DMS79 (cell line): ENCODE data around the gene DVL3.
"Not testable (repeated sequence)": the region's sequence is repeated elsewhere in the genome, so short reads cannot be mapped to it uniquely, and the experiment has no call there.

Experiments used
- DNase-seq: peaks from one replicate; lab custom pipeline; 2025; lab: John Stamatoyannopoulos, UW

DVL3 gene

DNA sequence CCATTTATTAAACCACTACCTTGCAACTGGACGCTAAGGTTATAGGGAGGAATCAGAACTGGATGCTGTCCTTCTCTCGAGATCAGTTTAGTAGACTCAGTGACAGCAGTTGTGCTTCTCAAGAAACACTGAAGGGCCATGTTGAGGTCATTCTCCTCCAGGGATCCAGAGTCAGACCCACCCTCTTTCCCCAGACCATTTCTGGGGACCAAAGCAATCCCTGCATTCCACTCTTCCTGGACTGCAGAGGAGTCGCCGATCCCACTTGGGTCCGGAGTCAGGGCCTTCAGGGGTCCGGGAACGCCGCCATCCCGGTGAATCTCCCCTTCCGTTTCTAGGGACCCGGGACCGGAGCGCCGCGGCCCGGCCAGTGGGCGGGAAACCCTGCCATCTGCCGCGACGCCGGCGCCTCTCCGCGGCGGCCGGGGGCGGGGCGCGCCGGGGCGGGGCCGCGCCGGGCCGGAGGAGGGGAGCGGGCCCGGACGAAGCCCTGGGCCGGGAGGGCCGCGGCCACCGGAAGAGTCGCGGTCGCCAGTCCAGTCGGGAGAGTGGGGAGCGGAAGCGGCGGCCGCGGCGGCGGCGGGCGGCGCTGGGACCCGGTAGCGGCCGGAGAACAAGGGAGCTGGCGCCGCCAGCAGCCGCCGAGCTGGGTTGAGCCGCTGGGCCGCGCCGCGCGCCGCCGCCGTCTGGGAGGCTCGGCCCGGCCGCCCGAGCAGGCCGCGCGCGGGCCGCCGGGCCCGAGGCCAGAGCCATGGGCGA lies at the start of gene DVL3:
Gene DVL3 (plus strand): TSS at position 493 of the 759 bp plus-strand sequence. CDS start 259 bp downstream, at position 752.
- DNase-seq: peak; percentile 41

DNA sequence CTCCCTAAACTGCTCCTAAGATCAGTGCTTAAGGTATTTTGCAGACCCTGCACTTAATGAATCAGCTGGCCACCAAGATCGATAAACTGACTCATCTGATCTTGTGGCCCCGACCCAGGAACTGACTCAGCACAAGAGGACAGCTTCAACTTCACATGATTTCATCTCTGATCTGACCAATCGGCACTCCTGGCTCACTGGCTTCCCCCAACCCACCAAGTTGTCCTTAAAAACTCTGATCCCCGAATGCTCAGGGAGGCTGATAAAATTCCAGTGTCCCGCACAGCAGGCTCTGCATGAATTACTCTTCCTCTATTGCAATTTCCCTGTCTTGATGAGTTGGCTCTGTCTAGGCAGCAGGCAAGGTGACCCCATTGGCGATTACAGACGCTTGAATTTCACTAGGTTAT lies 44.9 kb upstream of the DVL3 start:
- no peak for DNase-seq

DNA sequence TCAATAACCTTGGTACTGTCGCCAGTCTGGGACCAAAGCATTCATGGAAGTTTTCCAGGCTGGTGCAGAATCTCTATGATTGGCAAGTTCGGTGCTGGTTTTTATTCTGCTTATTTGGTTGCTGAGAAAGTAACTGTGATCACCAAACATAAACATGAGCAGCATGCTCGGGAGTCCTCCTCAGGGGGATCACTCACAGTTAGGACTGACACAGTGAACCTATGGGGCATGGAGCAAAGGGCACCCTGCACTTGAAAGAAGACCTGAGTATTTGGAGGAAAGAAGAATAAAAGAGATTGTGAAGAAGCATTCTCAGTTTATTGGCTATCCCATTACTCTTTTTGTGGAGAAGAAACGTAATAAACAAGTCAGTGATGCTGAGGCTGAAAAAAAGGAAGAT lies 39.2 kb upstream of the DVL3 start:
- DNase-seq: no peak

DNA sequence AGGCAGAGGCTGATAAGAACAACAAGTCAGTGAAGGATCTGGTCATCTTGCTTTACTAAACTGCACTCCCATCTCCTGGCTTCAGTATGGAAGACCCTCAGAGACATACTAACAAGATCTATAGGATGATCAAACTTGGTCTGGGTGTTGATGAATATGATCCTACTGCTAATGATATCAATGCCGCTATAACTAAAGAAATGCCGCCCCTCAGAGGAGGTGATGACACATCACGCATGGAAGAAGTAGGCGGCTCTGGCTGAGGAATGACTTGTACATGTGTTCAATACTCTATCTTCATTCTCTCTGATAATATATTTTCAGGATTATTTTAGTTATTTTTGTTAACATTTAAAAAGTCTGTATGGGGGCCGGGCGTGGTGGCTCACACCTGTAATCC lies 37.5 kb upstream of the DVL3 start:
- DNase-seq: no peak

DNA sequence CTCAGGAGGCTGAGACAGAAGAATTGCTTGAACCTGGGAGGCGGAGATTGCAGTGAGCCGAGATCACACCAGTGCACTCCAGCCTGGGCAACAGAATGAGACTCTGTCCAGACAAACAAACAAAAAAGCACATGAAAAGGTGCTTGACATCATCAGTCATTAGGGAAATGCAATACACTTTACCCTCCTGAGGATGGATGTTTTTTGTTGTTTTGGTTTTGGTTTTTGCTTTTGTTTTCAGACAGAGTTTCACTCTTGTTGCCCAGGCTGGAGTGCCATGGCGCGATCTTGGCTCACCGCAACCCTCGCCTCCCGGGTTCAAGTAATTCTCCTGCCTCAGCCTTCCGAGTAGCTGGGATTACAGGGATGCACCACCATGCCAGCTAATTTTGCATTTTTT lies 34.1 kb upstream of the DVL3 start:
- DNase-seq: not testable (repeated sequence)

DNA sequence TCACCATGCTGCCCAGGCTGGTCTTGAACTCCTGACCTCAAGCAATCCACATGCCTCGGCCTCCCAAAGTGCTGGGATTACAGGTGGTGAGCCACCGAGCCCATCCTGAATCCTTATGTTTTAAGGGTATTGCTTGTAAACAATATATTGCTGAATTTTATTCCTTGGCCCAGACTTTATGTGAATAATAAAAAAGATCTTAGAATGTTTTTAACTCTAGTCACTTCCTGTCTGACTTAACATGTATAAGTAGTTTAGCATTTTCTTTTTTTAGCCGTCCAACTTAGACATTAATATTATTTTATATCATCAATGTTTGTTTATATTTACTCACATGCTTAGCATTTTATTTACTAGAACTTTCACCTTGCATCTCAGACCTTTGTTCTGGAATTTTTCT lies 29.2 kb upstream of the DVL3 start:
- no peak for DNase-seq

DNA sequence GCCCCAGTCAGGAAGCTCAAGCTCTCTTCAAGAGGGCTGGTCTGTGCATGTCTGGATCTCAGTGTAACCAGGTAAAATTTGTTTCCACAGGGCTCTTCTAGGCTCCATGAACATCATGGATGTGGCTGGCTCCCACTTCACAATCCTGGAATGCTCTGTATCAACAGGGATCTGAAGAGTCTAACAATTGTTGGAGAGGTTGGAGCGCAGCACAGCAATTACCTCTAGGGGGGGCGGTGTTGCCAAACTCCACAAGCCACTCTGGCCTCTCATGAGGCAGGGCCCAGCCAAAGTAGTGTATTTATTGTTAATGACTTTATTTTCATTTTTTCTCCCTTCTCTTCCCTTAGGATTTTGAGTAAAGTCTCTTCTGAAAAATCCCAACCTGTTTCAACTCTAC lies 26.2 kb upstream of the DVL3 start:
- no peak for DNase-seq

DNA sequence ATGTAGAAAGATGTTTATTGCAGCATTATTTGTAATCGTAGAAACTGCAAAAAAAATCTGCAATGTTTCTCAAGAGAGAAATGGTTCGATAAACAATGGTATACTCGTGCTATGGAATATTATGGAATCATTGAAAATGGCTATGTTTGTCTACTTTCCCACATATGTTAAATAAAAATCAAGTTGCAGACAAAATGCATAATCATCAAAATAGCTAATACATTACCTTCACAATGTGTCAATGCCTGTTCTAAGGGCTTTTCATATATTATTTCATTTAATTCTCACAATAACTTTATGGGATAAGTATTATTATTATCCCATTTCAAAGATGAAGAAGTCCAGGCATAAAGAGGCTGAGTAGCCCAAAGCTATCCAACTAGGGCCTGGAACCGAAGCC lies 22.2 kb upstream of the DVL3 start:
- no peak for DNase-seq

DNA sequence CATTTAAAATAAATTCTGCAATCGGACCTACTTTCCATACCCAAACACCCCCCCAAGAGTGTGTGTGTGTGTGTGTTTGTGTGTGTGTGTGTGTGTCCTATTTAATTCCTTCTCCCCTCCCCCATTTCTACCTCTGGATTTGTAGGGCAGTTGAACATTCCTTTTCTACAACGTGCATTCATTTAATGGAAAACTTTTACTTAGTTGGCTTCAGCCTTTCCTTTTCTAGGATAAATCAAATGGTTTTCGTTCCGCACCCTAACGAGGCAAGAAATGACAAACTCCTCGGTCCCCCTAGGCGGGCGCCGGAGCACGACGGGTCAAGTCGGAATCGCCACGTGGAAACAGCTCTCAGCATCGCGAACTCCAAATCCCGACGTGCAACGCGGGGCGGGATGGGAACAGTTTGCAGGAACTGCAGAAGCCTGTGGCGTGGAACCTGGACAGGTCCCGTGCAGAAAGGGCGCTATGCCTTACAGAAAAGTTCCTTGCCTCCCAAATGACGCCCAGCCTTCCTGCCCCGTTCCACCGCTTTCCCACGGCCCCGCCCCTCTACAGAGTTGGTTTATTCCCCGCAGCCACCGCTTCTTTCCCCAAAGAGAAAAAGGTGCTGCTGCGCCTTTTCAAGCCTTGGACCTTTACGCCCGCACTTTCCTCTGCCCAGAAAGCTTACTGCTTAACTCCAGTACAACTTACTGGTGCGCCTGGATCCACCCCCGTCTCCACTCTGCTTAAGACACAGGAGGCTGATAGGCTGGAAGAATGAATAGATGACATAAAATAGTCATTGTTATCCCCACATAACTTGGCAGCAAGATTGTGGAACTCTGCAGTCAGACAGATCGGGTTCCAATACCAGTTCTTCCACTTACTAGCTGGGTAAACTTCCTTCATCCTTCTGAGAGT lies 21.1 kb upstream of the DVL3 start:
- peak; percentile 43 for DNase-seq

DNA sequence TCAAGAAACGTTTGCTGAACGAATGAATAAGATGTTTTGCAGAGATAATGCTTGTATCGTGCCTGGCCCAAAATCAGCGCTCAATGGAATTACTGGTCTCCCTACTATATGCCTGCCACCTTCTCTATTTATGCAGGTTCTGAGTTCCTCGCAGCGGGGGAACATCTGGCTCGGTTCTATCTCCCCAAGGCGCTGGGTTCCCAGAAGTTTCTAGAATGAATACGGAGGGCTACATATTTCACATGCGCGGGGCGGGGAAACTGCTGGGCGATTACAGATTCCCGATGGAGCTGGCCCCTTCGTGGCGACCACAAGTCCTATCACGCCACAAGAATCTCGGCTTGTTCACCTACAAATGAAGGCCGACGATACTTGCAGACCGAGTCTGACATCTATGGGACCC lies 20.4 kb upstream of the DVL3 start:
- no peak for DNase-seq

DNA sequence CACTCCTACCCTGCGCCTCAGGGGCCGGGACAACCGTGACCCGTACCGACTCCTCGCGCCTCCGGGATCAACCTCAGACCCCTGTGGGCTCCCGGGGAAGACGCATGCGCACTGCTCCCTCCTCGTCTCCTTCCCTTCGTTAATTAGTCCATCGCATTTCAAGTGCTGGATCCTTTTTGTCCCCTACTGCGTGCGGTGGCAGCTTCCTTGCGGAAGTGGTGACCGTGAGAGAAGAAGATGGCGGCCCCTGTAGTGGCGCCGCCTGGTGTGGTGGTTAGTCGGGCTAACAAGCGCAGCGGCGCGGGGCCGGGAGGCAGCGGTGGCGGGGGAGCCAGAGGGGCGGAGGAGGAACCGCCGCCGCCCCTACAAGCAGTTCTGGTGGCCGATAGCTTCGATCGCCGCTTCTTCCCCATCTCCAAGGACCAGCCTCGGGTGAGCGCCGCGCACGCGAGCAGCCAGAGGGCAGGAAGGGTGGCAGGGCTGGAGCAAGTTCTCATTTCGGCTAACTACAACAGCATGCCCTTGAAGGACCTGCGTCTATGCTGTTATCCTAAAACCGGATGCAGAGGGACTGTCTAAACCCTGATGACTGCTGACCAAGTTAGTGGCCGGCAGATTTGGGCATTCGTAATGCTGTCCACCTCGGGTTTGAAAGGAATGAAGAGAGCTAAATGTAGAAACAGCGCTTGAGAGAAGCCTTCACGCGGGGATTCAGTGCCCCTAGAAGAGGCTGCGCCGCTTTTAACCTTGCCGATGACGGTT lies 19.8 kb upstream of the DVL3 start, which contains the start of gene EIF2B5:
Gene EIF2B5 (plus strand): TSS at position 210 of the 762 bp plus-strand sequence. CDS start 28 bp downstream, at position 238.
- DNase-seq: peak; percentile 93

DNA sequence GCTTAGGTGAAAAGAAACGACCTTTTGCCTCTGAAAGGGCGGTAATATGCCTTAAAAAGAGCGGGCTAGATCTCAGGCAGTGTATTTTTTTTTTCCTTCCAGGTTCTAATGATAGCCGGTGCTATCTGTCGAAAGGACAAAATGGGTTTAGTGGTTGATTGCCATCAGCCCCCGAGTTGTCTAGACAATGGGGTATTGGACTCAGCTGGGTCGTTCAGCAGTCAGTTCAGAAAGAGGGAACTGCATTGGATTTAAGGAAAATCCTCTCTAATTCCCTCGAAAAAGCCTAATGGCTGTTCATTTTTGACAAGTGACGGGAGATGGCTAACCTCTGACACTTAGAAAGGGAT lies 19.3 kb upstream of the DVL3 start:
- DNase-seq: no peak

DNA sequence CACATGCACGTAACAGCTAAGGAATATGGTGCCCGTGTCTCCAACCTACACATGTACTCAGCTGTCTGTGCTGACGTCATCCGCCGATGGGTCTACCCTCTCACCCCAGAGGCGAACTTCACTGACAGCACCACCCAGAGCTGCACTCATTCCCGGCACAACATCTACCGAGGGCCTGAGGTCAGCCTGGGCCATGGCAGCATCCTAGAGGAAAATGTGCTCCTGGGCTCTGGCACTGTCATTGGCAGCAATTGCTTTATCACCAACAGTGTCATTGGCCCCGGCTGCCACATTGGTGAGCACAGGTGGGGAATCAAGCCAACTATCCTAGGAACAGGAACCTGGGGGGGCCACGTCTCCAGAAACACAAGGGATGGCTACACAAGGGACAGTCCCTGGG lies 14.7 kb upstream of the DVL3 start:
- DNase-seq: no peak

DNA sequence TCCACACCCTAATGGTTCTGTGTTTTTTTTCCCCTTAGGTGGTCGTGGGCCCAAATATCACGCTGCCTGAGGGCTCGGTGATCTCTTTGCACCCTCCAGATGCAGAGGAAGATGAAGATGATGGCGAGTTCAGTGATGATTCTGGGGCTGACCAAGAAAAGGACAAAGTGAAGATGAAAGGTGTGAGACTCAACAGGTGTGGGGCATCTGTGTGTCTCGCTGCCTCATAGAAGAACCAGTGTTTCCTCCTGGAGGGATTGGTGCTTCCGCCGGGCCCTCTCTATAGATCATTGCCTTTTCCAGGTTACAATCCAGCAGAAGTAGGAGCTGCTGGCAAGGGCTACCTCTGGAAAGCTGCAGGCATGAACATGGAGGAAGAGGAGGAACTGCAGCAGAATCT lies 13.0 kb upstream of the DVL3 start:
- no peak for DNase-seq

DNA sequence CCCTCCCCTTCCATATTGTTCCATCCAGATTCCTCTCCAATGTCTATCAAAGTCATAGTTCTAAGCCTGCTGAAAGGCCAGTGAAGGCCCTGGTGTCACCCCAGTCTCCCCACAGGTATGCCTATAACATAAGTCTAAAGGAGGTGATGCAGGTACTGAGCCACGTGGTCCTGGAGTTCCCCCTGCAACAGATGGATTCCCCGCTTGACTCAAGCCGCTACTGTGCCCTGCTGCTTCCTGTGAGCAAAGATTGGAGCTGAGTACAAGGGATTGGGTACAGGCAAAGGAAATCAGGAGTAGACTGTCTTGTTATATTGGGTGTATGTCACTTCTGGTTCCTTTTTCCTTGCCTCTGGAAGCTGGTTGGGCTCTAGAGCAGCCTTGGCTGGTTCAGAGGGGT lies 11.8 kb upstream of the DVL3 start:
- DNase-seq: no peak

DNA sequence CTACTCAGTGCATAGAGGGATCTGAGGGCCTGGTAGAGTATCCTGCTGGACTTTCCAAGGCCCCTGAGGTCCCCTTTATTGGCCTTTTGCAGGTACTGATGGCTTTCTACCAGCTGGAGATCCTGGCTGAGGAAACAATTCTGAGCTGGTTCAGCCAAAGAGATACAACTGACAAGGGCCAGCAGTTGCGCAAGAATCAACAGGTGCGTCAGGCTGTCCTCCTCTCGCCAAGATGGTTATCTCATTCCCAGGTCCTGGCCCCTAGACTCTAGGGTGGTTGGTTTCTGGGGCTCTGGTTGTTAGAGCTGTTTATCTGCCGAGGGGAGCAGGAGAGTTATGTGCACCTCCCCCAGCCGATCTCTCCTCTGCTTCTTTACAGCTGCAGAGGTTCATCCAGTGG lies 10.7 kb upstream of the DVL3 start:
- DNase-seq: no peak

DNA sequence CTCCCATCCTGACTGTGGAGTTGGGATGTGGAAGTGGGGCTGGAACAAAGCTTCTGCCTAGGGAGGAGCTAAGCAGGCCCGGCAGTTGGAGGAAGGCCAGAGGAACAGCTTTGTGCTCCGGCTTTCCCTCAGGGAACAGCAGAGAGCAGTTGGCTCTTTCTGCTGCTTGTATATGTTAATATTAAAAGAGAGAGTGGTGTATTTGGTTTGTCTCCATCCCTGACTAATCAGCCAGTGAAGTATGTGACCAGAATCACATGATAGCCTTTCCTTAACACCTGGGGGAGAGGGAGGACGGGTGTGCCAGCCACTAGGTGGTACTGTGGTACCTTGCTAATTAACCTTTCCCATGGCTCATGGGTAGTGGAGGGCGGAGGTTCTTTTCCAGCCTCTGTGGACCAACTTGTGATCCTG lies 10.1 kb upstream of the DVL3 start:
- no peak for DNase-seq

DNA sequence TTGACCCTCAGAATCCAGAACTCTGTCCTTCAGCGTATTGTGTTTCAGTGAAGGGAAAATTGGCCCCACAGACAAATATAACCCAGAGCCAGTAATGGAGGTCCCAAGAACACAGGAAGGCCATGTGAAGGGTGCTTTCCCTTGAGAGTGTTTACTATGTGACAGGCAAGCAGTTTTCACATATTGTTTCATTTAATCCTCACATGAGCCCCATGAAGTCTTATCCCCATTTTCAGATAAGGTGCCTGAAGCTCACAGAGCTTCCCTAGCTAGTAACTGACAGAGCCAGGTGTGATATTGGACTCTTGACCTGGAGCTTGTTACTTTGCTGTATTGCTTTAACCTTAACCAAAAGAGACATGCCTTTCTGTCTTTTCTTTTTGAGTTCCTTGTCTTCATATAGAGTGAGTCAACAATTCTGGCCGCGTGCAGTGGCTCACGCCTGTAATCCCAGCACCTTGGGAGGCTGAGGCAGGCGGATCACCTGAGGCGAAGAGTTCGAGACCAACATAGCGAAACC lies 9.4 kb upstream of the DVL3 start:
- DNase-seq: no peak

DNA sequence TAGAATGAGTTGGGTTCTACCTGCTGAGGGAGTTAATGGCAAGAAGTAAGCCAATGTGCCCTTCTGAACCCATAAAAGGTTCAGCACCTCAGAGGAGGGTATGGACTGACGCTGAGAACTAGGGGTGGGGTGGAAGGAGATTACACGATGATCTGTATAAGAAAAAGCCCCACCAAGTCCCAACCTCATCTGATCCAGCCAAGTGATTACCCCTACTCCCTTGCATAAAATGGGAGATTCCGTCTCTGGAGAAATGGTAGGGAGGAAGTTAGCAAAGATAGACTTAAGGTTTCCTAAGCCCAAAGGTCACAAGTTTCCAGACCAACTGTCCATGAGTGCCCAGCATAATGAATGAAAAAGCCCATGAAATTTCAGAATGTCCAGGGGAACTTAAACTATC lies 7.1 kb upstream of the DVL3 start:
- DNase-seq: no peak

DNA sequence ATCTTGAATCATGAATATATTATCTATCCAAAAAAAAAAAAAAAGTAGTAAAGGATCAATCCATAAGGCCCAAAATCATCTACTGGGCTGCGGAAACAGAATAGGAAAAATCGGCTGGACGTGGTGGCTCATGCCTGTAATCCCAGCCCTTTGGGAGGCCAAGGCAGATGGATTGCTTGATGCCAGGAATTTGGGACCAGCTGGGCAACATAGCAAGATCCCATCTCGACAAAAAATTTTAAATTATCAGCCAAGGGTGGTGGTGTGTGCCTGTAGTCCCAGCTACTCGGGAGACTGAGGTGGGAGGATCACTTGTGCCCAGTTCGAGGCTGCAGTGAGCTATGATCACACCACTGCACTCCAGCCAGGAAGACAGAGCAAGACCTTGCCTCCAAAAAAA lies 6.1 kb upstream of the DVL3 start:
- no peak for DNase-seq

DNA sequence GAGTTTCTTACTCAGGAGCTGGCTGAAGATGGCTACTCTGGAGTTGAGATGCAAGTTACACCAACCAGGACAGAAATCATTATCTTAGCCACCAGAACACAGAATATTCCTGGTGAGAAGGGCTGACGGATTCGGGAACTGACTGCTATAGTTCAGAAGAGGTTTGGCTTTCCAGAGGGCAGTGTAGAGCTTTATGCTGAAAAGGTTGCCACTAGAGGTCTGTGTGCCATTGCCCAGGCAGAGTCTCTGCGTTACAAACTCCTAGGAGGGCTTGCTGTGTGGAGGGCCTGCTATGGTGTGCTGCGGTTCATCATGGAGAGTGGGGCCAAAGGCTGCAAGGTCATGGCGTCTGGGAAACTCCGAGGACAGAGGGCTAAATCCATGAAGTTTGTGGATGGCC lies 5.4 kb upstream of the DVL3 start:
- DNase-seq: not testable (repeated sequence)
